Omental fat pad (tissue), 4 donors: ENCODE data around the gene GLB1L. TPM values are rescaled to one million over a fixed set of nuclear protein-coding genes. Genes with fewer than 3 reads are reported as not detected.

Source experiments
- ATAC-seq: fragments of 150-250 bp; one replicate; pipeline ENCODE4 v1.9.1; 2016; ENCODE audit warnings: mild to moderate bottlenecking, moderate library complexity; ENCODE audit not compliant: low FRiP score
- DNase-seq: peaks from one replicate; pipeline ENCODE4 v3.0.0-alpha.2; 2019; ENCODE audit warnings: low spot score
- CTCF ChIP-seq, 3 donors: fragments of 450-650 bp; IDR thresholded peaks; one replicate each; pipeline ENCODE4 v1.5.1; 2016 to 2017; ENCODE audit warnings: antibody characterized with exemption in 3 of 3, mild to moderate bottlenecking in 3 of 3, moderate library complexity in 2 of 3
- total RNA-seq, 4 donors: library from RNA; depleted of rRNA; stranded (reverse); fragments of >200 nt; gene quantifications; one replicate each; pipeline ENCODE4 v1.1.0, GENCODE V29; 2016

GLB1L gene
- total RNA-seq, 4 donors from 2014 or later = 9.0 to 21.9 (median 12.3) TPM

GRCh38 chr2:219220652-219221402 is 24.4 kb downstream of the GLB1L start:
- no peak for DNase-seq
- no peak for ATAC-seq
- no peak for TF ChIP-seq CTCF (IDR thresholded peaks at IDR 0.05)

DNA sequence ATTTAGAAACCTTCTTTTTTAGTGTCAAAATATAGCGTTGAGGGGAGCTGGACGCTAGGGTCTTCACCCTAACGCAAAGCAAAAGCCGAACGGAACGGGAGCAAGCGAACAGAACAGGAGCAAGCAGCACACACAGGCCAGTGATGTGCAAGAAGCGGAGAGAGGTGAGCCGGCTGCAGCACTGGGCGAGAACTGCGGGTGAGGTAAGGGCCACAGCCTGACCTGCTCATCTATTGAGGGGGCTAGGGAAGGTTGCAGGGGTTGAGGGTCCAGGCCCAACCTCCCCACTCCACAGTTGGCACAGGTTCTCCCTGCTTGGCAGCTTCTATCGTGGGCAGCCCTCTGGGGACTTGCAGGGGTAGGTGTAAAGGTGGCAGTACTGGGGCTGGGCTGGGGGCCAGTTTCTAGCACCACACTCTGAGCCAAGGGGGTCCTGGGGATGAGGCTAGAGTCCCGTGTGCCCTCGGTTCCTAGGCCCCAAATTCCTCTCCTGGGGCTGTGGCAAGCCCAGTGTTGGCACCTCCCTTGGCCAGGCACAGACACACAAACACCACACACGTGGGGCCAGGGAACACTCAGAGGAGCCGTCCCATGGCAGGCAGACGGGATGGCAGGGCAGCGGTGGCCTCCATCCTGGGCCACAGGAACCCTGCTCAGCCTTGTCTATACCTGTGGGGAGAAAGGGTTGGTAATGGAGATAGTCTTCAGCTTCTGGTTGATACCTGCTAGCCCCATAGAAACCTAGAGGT is 25.3 kb downstream of the GLB1L start:
- DNase-seq (no peak), ATAC-seq (no peak)
- TF ChIP-seq CTCF (IDR thresholded peaks at IDR 0.05) = no peak

GRCh38 chr2:219218732-219219701 is 26.2 kb downstream of the GLB1L start, which contains the start of gene ABCB6:
Gene ABCB6, minus strand, starts transcription at chr2:219218958. Its CDS starts 285 bp downstream, at chr2:219218673.
- no peak for TF ChIP-seq CTCF (IDR thresholded peaks at IDR 0.05)
- DNase-seq = peak; percentile 91
- ATAC-seq = peak; percentile 89

DNA sequence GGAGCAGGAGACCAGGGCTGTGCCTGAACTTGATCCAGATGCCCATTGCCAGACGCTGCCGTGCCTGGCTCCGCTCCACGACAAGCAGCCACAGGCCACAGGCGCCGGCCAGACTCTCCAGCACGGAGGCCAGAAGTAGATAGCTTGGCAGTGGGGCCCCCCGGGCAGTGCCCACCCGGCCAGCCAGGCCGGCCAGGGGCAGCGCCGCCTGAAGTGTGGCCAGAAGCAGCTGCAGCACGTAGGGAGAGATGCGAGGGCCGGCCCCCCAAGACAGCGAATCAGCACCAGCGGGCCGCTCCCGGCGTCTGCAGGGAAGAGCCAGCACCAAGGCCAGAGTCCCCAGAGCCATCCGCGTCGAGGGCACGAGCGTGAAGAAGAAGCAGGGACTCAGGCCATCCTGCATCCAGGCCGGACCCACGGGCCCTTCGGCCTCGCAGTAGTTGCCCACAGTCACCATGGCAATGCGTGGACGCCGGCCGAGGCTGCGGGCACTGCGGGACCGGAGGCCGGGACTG is 27.0 kb downstream of the GLB1L start:
- peak; percentile 61 for ATAC-seq
- DNase-seq = no peak
- no peak for TF ChIP-seq CTCF (IDR thresholded peaks at IDR 0.05)

DNA sequence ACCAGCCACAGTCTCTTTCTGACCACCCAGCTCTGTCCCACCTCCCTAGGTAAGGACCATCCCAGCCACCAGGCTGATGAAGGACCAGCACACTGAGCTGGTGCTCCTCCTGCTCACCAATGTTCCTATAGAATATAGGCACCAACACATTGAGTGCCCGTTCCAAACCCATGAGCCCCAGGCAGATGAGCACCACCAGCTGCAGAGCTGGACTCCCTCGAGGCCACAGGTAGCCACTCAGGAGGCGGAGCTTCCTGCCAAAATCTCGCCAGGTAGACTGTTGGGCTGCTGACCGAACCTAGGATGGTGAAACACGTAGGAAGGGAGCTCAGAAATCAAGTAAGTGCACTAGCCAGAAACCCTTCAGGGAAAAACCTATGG is 28.7 kb downstream of the GLB1L start:
- DNase-seq (no peak), ATAC-seq (no peak)
- TF ChIP-seq CTCF (IDR thresholded peaks at IDR 0.05) = no peak

DNA sequence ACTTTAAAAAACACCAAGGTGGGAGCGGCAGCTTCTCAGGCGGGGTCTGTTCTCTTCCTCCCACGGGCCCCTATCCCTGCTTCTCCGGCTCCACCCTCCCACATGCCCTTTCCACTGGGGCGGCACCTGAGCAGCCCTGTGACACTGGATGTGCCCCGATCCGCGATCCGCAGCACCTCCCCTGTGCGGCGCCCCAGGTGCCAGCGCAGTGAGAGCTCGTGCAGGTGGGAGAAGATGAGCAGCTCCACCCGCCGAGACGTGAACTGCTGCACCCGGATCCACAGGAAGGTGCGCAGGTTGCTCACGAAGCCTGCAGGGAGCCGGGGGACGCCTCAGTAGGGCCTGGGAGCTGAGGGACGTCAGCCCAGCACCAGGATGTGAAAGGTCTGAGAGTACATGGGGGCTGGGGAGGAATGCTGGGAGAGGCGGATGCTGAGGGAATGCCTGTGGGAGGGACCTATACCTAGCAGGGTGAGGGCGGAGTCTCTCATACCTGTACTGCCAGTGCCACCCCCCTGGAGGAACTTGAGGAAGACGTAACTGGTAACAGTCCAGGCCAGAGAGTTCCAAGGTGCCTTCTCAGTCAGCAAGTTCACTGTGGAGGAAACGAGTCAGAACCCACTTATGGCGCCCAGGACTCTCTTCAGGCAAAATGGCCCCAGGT is 29.2 kb downstream of the GLB1L start:
- DNase-seq = no peak
- TF ChIP-seq CTCF (IDR thresholded peaks at IDR 0.05) = no peak

More for the DNA sequence above, 29.2 kb downstream of the GLB1L start:
- ATAC-seq = no peak
